ENCODE measurements around the gene USP28.

The USP28 gene

DNA sequence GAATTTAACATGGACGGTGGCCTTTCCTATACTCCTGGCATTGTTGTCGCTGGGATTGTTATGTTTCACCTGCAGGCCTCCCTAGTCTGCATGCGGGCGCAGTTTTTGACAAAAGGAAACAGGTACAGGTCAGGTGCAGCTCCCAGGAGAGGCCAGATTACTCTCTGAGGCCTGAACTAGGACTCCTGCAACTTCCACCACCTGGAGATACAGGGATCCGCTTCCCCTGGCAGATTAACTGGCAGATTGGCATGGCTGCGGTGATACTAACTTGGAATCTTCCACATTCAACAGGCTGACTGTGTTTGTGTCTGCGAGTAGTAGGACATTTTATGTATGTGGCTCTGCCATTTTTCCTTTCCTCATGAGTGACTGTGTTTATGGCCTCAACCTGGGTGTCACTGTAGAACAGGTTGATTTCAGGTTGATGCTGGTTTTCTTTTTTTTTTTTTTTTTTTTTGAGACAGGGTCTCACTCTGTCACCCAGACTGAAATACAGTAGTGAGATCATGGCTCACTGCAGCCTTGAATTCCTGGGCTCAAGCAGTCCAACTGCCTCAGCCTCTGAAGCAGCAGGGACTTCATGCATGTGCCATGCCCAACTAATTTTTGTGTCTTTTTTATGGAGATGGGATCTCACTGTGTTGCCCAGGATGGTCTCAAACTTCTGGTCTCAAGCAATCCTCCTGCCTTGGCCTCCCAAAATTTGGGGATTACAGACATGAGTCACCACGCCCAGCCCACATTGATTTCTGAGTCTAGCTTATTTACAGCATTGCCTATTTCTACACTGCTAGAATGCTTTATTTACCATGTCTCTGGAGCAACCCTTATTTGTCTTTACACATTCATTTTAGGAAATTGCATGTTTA lies 1.7 kb upstream of the USP28 start:
- no peak for DNase-seq

DNA sequence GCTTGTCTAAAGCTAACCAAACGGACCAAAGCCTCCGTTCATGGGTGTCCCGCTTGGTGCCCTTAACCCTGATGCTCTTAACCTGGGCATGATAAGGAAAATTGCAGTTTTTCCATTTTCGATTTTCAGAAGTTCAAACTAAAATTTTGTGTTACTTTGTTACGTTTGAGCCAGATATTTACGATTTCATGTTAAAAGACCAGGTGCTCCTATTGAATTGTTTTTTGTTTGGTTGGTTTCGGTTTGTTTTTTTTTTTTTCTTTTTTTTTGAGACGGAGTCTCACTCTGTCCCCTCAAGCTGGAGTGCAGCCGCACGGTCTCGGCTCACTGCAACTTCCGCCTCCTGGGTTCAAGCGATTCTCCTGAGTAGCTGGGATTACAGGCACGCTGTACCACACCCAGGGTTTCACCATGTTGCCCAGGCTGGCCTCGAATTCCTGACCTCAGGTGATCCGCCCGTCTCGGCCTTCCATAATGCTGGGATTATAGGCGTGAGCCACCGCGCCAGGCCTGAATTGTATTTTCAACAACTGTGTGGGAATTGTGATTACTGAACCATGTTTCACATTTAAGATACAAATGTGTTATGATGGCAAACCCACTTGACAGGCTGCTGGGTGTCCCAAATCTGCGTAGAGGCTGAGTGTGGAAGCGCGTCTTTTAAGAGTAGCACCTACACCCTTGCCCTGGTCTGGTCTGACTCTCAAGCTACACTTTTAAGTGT lies 864 bp upstream of the USP28 start:
- DNase-seq = no peak

DNA sequence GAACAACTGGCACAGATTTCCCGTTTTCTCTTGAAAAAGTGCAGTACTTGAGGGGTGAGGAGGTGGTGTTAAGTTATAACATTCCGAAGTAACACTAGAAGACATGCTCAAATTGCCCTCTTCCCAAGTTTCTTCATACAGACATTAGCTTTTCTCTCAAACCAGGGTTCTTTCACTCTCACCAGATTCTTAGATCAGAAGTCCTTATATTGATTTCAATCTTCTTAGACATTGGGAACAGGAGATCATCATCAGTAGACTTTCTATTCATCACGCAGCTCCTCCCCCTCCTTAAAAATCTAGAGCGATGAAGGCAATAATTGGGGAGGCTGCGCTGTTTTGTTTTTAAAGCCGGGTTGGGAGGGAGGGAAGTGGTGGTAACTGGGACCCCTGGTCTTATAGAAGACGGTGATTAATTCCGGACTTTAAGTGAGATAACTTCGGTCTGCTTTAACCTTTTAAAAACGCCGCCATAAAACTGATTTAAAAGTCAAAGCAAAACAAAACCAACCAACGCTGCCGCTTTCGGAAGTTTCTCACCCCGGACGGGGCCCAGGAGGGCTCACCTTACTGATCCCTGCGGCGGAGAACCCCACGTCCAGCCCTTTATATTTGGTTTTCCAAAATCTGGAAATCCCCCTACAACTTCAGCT lies 665 bp downstream of the USP28 start:
- no peak for DNase-seq

DNA sequence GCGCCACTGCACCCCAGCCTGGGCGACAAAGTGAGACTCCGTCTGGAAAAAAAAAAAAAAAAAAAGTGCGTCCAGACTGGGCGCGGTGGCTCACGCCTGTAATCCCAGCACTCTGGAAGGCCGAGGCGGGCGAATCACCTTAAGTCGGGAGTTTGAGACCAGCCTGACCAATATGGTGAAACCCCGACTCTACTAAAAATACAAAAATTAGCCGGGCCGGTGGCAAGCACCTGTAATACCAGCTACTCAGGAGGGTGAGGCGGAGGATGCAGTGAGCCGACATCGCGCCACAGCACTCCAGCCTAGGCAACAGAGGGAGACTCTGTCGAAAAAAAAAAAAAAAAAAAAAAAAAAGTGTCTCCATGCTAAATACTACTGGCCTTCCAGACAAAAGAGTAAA lies 1.3 kb downstream of the USP28 start:
- DNase-seq = no peak

DNA sequence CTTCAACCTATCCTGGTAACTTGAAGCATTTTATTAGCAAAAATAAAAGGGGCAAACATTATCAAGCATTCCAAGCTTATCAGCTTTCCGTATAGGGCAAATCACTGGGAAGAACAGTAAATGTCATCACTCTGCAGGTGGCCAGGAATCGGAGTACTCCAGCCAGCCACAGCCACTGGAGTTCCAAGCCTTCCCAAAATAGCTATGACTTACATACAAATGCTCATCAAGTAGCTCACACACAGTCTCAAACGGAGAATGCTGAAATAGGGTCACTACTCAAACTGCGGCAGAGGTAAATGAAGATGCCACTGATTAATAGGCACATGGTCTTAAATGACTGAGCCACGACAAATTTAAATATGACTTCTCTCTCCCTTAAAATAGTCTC lies 2.1 kb downstream of the USP28 start:
- DNase-seq = no peak

DNA sequence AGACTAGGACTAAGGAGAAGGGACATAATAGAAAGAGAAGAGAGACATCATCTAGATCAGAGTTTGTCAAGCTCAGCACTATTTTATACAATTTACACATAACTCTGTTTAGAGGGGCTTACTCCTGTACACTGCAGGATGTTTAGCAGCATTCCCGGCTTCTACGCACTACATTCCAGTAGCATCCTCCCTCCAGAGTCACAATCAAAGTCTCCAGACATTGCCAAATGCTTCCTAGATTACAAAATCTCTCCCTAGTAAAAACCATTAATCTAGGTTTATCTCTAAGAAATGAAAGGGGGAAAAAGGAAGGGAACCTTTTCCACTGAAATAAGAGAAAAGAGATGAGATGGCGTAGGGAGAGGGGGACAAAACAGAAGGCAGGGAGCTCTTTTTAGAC lies 4.0 kb downstream of the USP28 start:
- DNase-seq = no peak

DNA sequence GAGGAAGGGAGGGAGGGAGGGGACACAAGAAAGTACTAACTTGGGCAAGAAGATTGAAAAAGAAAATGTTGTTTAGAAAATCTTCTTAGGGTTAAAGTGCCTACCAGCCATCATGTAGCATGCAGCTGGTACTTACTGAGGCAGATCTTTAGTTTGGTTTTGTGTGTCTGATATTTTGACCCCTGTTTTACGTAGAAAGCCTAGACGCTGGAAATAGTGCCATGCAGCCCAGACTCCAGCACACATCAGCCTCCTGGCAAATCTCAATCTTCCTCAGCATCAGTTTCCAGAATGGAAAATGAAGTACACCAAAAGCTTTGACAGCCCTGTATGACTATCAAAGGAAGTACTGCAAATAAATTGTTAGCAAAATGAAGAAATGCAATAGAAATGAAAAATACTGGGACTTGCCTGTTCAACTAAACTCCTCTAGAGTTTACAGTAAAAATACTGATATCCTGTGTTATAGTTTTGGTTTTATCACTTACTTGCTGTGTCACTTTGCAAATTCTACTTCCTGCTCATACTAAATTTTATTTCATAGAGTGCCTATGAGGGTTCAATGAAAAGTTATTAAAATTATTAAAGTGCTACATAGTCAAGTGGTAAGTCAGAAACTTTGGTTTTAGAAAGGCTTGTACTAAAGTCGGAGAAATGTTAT lies 7.4 kb downstream of the USP28 start:
- DNase-seq = peak; percentile 6

DNA sequence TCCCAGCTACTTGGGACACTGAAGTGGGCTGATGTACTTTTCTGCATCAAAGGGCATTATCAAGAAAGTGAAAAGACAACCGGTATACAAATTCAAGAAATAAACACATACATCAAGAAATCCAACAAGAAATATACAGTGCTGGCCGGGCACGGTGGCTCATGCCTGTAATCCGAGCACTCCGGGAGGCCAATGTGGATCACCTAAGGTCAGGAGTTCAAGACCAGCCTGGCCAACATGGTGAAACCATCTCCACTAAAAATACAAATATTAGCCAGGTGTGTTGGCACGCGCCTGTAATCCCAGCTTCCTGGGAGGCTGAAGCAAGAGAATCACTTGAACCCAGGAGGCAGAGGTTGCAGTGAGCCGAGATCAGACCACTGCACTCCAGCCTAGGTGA lies 9.5 kb downstream of the USP28 start:
- no peak for DNase-seq

DNA sequence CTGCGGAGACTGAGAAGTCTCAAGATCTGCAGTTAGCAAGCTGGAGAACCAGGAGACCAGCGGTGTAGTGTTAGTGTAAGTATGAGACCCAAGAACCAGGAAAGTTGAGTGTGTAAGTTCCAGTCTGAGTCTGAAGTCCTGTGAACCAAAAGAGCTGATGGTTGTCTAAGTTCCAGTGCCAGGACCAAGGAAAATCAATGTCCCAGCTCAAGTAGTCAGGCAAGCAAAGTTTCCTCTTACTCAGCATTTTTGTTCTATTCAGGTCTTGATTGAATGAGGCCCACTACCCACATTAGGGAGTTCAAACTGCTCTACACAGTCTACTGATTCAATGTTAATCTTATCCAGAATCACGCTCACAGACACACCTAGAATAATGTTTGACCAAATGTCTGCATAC lies 11.0 kb downstream of the USP28 start:
- DNase-seq = no peak

DNA sequence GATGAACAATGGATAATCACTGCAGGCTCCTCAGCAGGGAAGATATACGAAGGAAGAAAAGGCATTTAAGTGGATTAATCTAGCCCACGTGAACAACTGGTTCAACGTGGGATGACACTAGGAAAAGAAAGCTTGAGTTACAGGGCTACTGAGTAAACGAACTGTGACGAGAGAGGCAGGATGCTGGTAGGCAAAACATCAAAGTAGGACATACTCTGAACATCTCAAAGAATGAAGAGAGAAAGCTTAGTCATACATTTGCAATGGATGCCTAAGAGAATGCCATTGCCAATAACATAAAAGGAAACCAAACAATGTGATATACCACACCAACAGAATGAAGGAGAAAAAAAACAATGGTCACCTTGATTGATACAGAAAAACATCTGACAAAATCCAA lies 12.9 kb downstream of the USP28 start:
- DNase-seq = no peak

DNA sequence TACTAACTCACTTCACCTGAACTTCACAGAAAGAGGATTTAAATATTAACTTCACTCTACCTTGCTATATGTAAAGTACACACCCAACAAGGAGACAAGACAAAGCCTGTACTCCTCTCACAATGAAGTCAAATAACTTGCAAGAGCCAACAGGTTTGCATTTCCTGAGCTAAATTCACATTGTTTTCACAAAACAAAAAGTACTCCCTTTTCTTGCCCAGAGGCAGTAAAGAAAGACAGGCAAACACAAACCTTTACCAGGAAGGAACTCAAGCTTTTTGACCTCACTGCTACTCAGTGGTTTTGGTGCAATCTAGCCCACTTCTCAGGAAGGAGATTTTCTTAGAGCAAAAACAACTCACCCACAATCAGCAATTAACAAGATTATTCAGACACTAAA lies 15.7 kb downstream of the USP28 start:
- DNase-seq = peak; percentile 12

DNA sequence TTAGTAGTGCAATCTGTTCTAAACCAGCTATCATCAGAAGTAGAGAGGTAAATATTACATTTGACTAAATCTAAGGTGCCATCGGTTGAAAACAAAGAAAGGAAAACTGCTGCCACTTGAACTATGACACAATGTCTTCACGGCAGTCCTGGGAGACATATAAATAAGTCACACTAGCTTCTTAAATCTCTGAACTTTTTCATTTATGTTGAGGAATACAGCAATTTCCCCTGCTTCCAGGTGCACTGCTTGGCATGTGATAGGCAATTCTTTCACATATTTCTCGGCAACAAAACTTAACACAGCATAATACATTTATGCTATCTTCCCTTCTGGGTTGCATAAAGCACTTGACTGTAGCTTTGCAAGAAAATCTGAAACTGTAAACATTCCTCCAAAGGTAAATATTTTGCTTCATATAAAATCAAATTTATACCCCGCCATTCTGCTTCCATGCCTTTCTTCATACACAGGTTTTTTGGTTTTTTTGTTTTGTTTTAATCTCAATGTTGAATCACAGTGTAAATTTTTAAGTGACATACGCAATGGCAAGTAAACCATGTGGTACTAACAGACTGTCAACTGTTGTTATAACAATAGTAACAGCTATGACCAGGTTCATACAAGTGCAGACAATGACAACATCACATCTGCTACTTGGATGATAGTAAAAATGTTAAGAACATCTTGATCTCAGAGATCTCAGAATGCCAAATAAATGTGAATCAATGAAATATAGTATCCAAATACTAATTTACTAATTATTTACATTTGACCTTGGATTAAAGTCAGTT lies 18.2 kb downstream of the USP28 start:
- DNase-seq = no peak

DNA sequence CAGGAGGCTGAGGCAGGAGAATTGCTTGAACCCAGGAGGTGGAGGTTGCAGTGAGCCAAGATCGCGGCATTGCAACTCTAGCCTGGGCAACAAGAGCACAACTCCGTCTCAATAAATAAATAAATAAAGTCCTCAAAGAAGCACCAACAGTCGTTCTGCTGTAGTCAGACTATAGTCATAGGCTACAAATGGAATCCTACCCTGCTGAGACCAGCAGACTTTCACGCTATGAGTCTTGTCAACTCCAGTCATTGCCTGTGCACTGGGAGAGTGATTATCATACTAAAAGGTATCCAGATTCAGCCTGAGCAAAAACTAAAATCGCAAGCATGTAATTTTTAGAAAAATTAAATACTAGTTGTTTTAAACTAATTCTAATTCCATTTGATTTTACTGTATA lies 19.6 kb downstream of the USP28 start:
- DNase-seq = no peak

DNA sequence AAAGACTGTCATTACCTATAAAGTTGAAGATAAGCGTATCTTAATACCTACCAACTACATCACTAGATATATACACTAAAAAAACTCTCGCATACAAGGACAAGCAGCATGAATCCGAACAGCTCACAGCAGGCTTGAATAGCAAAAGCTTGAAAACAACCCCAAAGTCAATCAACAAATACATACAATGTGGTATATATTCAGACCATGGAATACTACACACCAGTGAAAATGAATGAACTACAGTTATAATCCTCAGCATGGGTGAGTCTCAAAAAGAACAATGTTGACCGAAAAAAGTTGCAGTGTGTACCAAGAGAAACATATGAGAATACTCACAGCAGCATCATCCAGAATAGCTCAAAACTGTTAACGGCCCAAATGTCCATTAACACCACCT lies 25.2 kb downstream of the USP28 start:
- DNase-seq = no peak

DNA sequence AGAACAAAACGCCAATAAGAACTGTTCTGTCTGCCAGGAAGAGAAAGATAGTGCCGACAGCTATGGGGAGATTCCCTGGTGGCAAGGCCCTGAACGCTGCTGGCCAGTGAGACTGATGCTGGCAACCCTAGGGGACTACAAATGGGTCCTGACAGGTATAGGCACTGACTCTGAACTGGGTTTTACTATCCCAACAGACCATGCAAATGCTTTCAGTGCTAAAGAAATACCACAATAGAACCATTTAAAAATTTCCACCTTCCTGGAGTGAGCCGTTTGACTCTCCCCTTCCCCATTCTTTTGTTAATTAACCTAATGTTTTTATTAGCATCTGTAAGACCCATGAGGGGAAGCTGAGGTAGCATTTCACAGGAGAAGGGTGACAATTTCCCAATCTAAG lies 25.7 kb downstream of the USP28 start:
- no peak for DNase-seq

DNA sequence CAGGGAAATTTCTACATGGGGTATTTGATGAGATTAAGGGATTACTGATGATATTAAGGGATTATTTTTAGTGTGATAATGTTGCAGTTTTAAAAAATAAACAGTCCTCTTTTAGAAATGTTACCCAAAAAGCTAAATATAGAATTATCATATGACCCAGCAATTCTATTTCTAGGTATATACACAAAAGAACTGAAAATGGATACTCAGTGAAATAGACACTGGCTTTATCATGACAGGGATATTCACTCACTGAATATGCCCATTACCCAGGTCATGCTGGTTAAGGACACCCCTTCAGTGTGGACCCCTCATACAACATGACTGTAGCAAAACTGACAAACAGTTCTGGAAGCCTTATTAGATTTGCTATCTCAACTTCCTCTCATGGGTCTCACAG lies 27.8 kb downstream of the USP28 start:
- no peak for DNase-seq

DNA sequence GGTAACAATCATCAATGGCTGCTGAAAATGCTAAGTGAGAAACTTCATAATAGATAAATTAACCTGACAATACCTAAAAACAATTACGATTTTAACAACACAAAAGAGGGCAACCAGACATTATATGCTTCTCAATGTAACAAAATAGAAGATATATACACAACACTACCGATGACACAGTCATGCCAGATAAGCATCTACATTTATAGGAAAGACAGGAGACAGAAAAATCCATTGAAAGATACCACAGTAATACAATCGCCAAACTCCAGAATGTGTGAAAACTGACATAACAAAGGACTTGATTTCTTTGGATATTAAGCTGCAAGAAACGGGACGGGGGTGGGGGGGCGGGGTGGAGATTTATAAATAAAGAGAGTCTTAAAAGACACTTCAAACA lies 28.3 kb downstream of the USP28 start:
- no peak for DNase-seq

DNA sequence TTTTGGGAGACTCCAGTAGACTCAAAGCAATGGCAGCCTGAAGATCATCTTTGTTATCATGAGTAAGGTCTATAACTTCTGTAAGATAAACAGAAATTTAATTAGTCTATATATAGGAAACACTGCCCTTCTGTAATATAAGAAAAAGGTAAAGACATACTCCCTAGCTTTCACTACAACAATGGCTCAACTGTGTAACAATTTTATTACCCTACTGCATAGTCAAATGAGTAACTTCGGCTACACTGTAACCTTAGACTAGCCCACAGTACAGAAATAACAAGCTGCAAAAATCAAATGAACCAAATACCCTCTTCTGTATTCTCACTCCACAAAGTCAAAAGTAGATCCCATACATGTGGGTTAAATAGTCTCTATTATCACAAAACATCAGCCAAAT lies 33.7 kb downstream of the USP28 start:
- no peak for DNase-seq

DNA sequence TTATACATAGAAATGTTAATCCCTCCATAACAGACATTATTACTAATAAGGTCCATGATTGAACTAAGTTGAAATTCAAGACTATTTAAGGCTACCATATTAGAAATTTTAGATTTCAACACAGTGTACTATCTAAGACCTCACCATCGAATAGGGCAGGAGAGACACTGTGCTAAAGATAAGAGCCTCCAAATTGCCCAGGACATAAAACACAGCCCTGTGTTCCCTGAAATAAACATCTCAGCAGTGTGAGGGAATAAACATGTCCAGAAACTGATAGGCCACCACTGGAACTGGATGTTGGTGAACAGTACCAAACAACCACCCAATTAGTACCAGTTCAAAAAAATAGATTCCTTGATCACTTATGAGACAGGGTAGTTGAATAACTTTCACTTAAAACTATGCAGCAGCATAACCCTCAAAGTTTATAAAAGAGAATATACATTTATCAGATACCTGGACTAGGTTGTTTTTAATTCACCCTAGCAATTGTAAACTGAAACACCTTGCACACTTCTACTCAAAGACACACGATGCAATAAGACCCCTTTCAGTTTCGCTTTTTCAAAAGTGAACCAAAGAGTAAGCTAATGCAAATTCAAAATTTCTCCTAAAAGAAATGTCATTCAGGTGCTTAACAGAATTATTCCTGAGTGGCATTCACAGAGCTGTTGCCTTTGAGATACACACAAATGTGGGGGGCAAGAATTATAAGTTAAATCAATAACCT lies 34.3 kb downstream of the USP28 start:
- DNase-seq = peak; percentile 4

DNA sequence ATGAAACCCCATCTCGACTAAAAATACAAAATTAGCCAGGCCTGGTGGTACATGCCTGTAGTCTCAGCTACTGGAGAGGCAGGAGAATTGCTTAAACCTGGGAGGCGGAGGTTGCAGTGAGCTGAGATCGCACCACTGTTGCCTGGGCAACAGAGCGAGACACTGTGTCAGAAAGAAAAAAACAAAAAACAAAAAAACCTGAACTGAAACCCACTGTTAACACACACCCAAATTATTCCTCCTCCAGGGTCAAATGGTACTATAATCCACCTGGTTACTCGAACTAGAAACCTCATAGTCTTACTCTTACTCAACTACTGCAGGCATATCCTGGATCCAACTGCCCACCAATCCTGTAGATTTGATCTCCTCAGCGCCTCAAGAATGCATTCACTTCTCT lies 35.5 kb downstream of the USP28 start:
- DNase-seq = no peak

DNA sequence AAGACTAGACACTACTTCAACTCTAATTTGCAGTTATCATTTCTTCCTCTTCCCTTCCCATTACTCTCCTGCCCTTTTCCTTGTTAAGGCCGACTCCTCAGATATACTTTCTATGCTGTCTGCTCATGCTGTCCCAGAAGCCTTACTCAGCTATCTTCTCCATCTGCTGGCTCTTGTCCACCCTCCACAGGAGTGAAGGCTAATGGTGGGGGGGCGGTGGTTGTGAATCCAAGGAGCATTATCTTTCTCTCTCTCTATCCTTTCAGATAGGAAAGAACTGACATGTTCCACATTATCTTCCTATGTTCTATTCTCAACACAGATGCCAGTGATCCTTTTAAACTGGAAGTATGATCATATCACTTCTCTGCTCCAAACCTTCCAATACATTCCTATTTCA lies 37.4 kb downstream of the USP28 start:
- DNase-seq = no peak

DNA sequence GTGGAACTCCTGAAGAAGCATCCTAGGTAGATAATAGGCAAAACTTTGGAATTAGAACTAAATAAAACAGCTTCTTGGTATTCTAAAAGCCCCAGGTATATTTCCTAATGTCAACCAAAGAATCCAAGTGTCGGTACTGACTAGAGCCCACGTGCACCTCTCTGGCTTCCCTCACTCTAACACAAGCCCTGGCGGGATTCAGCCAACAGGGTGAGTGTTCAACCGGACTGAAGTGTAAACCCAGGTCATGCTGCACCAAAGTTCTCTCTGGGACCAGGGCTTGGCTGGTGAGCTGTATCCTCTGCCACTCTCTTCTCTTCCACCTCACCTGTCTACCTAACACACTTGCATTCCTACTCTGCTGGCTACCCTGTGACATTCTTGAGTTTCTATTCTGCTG lies 40.1 kb downstream of the USP28 start:
- no peak for DNase-seq
